ENCODE data around the gene SDE2. TPM values are rescaled to one million over a fixed set of nuclear protein-coding genes. Genes with fewer than 3 reads are reported as not detected.
"Not testable (repeated sequence)": the region's sequence is repeated elsewhere in the genome, so short reads cannot be mapped to it uniquely, and the experiment has no call there.

The SDE2 gene
- total RNA-seq, 1 experiment from 2014 or later = 44.3 TPM

GRCh38 chr1:226006686-226007085 lies 7.5 kb upstream of the SDE2 start:
- DNase-seq (ENCODE audit: low spot score) = no peak

DNA sequence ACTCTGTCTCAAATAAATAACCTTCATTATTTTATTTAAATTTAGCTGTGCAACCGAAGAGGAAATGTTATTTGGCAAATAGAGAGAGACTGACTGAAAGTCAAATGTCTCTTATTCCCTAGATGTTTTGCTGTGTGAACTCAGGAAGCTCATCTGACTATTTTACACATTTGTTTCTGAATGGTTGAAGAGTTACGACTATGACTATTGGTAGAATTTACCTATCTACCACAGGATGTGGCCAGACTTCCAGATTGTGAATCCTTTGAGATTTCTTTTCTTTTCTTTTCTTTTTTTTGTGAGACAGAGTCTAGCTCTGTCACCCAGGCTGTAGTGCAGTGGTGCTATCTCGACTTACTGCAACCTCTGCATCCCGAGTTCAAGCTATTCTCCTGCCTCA lies 5.3 kb upstream of the SDE2 start:
- DNase-seq (ENCODE audit: low spot score) = no peak

DNA sequence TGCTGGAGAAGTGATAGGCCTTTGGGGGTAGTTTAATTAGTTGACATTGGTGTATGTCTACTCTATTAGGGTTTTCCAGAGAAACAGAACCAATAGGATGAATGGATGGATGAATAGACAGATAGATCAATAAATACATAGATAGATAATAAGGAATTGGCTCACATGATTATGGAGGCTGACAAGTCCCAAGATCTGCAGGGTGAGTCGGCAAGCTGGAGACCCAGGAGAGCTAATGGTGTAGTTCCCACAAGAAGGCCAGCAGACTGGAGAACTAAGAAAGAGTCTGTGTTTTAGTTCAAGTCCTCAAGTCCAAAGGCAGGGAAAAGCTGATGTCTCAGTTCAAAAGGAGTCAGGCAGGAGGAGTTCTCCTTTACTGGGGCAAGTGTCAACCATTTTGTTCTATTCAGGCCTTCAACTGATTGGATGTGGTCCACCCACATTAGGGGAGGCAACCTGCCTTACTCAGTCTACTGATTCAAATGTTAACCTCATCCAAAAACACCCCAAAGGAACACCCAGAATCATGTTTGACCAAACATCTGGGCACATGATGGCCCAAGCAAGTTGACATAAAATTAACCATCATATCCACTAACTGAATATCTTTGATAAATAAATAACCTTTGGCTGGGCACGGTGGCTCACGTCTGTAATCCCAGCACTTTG lies 4.5 kb upstream of the SDE2 start:
- no peak for DNase-seq (ENCODE audit: low spot score)

GRCh38 chr1:226002667-226003501 lies 3.7 kb upstream of the SDE2 start:
- peak; percentile 86 for DNase-seq (ENCODE audit: low spot score)

GRCh38 chr1:226001963-226002666 lies 3.0 kb upstream of the SDE2 start:
- DNase-seq (ENCODE audit: low spot score) = no peak

DNA sequence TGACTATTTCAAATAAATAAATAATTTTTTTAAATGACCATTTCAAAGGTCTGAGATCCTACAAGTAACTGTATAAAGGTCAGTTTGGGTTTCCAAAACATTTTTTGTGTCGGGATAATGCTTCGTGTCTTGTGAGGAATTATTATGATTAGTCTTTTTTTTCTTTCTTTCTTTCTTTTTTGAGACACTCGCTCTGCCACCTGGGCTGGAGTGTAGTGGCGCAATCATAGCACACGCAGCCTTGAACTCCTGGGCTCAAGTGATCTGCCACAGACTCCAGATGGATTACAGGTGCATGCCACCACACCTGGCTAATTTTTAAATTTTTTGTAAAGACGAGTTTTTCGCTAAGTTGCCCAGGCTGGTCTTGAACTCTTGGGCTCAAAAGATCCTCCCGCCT lies 1.9 kb upstream of the SDE2 start:
- DNase-seq (ENCODE audit: low spot score) = no peak

DNA sequence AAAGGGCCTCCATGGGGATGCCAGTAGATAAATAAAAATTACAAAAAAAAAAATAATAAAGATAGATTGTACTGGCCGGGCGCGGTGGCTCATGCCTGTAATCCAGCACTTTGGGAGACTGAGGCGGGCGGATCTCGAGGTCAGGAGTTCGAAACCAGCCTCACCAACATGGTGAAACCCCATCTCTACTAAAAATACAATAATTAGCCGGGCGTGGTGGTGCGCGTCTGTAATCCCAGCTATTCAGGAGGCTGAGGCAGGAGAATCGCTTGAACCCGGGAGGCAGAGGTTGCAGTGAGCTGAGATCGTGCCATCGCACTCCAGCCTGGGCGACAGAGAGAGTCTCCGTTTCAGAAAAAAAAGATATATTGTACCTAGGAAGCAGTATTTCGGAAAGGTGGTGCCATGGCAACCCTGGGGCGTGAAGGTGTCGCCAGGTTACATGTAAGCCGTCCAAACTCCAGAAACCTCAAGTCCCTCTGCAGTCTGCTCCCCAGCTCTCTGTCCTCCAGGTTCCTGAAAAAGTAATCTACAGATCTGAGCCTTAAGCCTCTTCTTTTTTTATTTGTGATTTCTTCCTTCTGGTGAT lies 1.4 kb upstream of the SDE2 start:
- DNase-seq (ENCODE audit: low spot score) = not testable (repeated sequence)

DNA sequence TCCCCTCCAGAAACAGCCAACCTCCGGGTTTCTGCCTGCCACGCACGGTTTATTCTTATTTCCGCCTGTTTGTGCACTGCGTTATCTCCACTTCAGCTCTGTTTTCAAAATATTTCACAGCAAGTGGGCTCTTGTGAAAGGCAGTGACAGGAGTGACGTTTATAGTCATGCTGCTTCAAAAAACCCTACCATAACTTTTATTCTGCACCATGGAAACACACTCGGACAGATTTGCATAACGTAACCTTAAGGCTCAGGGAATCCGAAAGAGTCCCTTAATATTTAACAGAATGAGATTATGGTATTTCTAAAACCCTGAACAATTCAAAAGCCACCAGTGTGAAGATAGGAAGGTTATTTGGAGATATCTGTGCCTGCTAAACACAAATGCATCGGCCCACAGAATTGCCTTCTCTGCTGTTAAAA lies 782 bp upstream of the SDE2 start:
- no peak for DNase-seq (ENCODE audit: low spot score)

- DNase-seq (ENCODE audit: low spot score) = peak; percentile 31
Measured at GRCh38 chr1:225998560-225999226, 450 bp downstream of the SDE2 start.

DNA sequence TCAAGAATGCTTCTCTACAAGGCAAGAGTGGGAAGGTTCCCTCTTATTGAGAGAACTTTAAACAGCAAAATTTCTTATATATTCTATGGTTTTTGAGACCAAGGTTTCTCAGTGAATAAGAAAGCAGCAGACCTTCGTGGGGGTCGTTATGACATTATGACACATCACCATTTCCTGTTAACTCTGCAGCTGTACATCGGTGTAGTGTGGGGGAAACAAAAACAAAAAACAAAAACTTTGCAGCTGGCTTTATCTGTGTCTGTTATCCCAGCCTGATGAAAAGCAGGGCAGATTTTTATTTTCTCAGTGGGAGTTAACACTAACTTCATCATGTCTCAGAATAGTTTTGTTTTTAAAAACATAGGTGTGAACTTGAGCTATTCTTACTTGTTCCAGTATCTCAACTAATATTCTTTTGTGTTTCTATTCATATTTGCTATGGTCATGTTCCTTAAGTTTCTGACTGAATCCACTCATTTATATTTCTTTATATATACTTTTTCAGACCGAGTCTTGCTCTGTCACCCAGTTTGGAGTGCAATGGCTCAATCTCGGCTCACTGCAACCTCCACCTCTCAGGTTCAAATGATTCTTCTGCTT lies 2.1 kb downstream of the SDE2 start:
- peak; percentile 47 for DNase-seq (ENCODE audit: low spot score)

DNA sequence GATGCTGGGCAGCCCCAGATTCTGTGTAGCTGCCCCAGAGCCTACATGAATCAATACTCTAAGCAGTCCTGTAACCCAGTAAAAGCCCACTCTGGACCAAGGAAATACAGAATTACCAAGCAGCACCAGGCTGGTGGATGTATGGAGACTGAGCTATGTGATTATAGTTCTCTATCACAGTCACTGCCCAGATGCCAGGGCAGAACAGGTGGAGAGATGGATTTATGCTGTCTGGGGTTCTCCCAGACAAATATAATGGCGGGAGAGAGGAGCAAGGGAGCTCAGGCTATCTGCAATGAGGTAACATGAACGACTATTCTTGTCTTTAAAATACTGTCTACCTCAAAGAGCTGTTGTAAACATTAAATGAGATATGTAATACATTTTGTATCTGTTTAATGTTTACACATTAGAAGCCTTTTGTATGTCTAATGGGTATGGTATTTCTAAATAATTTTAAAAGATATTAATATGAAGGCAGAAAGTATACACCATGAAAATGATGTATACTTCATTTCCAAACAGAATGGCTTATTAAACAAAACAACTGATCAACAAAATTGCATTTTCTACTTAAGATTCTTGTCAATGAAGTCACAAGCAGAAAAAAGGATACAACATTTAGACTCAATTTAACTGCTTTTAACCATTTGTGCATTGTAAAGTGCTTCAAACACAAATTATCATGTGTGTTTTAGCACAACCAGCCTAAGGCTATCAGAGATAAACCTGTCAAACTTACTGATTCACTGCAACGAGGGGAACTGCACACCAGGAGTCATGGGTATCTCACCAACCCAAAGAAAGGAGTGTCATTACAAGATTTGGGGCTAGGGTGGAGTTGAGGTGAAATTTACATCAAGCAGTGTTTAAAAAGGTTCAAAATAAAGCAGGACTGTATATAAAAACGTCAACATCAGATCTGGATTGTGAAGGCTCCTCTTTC lies 3.0 kb downstream of the SDE2 start:
- DNase-seq (ENCODE audit: low spot score) = no peak

DNA sequence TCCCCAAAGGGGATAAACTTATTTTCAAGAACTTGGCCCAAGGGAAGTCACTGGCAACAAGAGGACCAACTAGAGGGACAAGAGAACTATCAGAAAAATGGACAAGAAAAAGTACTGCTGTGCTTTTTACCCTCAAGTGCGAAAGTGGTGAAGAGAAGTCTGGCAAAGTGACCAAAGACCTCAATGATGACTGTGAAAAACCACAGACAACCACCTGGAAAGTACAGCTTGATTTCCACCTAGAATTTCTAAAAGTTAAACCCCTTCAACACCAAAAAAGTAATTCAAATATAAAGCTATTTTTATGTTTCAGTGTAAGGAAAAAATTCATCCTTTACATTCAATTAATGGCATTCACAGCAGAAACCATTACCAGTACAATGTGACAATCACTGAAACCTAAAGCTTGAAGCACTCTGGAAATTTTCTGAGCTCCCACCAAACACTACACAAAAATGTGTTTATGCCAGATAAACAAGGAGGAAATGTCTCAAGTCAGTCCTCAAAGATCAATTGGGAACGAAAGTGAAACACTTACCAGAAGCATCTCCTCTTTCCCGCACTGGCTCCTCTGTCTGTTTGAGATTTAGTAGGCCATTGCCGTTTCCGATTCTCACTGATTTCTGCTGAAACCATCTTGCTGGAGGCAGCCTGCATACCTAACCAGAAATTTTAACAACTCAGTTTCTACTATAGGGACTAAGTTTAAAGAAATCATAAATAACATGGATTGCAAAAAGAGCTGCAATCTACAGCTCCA lies 8.3 kb downstream of the SDE2 start:
- no peak for DNase-seq (ENCODE audit: low spot score)

- peak; percentile 49 for DNase-seq (ENCODE audit: low spot score)
Measured at GRCh38 chr1:225987491-225988316, 11.4 kb downstream of the SDE2 start.

GRCh38 chr1:225981714-225982113 lies 17.4 kb downstream of the SDE2 start:
- no peak for DNase-seq (ENCODE audit: low spot score)

GRCh38 chr1:225980005-225980836 lies 18.9 kb downstream of the SDE2 start:
- no peak for DNase-seq (ENCODE audit: low spot score)

GRCh38 chr1:225979421-225979820 lies 19.7 kb downstream of the SDE2 start:
- DNase-seq (ENCODE audit: low spot score) = no peak

DNA sequence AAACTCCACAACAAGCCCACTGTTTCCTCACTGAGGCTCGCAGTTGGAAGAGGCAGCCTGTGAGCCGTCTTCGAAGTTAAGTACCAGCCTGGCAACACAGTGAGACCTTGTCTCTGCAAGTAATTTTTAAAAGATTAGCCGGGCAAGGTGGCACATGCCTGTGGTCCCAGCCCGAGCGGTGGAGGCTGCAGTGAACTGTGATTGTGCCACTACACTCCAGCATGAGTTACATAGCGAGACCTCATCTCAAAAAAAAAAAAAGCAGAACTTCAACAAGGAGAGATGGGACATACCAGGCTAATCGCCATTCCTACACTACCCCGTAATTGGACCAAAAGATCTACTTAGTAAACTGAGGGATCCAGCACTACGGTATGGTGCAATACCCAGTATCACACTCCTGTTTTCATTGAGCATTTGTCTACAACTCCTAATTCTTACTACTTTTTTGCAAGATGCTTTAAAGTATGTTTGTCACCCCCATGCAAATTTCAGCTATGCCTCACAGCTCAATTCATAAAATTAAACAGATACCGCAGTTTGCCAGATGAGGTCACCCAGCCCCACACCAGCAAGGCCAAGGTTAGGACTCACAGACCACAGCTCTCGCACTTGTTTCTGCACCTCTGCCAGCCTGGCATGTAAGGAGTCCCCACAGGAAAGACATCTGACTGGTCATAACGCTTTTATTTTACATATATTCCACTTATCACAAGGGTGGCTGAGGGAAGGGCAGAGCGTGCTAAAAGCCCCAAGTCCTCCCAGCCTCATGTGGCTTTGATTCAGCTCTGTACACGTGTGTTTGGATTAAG lies 21.0 kb downstream of the SDE2 start:
- no peak for DNase-seq (ENCODE audit: low spot score)
